Activated T-cell treated with anti-CD3 and anti-CD28 coated beads, Interleukin-2, amount 50 U/mL, for 1 hour (primary cell): Measurements from ENCODE around the gene APOH.

Source experiments
- DNase-seq: peaks from one replicate; pipeline ENCODE4 v3.0.0-alpha.2; 2020

APOH gene

GRCh38 chr17:66190738-66191592 is 38.2 kb downstream of the APOH start:
- no peak for DNase-seq

DNA sequence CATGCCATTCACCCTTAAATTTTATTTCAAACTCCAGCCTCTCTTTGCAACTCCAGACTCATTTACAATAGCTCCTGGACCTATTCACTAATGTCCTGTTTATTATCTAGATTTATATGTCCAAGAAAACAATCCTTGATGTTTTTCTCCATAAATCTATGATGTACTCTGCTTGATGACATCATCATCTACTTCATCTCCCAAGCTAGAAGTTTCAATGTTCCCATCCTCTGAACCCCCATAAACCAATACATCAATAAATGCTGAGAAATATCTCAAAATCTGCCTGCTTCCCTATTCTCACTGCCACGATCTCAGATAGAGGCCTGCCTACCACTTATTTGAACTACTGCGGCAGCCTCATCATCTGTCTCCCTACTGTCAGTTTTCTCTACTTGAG is 41.5 kb downstream of the APOH start:
- no peak for DNase-seq

GRCh38 chr17:66185862-66186261 is 43.4 kb downstream of the APOH start:
- DNase-seq: no peak

DNA sequence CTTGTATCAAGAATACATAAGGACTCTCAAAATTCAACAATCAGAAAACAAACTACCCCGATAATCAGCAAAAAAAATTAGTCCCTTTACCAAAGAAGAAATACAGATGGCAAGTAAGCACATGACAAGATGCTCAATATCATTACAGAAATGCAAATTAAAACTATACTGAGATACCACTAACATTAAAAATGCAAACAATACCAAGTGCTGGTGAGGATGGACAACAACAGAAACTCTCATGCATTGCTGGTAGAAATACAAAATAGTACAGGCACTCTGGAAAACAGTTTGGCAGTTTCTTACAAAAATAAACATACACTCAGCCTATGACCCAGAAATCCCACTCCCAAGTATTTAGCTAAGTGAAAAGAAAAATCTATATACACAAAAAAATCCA is 44.8 kb downstream of the APOH start:
- DNase-seq: no peak

GRCh38 chr17:66183529-66183928 is 45.7 kb downstream of the APOH start:
- DNase-seq: no peak

DNA sequence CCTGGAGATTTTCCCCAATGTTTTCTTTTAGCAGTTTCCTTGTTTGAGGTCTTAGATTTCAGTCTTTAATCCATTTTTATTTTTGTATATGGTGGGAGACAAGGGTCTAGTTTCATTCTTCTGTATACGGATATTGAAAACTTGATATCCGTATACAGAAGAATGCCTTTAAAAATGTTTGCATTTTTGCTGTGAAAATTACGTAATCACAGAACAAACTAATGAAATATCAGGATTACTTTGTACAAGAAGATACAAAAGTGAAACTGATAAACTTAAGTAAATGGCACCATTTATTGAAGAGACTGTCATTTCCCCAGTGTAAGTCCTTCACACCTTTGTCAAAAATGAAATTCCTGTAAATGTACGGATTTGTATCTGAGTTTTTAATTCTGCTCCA is 50.6 kb downstream of the APOH start:
- no peak for DNase-seq

DNA sequence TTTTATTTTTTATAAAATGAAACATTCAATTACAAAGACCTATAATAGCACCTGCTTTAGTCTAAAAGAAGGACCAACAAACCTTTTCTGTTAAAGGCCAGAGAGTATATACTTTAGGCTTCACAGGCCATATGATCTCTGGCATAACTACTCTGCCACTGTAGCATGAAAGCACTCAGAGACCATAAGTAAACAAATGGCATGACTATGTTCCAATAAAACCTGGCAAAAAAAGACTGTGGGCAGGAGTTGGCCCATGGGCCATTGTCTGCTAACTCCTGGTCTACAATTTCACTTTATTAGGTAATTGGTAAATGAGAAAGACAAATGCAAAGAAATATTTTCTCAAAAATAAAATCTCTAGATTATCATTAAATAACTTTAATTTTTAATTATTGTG is 52.2 kb downstream of the APOH start:
- no peak for DNase-seq

- DNase-seq: no peak
Observed at GRCh38 chr17:66175892-66176291, 53.3 kb downstream of the APOH start.

DNA sequence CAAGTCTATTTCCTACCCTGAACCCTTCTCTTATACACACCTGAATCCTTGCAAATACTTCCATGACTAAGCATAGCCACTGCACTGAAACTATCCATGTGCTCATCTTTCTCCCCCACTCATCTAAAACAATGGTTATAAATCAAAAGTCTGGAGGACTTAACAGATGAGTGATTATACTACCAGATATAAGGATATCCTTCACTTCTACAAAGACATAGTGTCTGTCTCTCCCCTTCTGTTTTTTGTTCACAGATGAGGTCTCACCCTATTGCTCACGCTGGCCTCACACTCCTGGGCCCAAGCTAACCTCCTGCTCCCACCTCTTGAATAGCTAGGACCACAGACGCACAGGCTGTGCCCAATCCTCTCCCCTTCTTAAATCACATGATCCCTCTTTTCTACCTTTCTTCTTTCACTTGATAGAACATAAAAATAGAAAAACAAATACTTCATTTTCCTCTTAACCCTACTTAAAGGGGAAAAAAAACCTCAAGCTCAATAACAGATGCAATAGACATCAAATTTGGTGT is 56.5 kb downstream of the APOH start:
- DNase-seq: no peak

- no peak for DNase-seq
Observed at GRCh38 chr17:66172144-66172543, 57.1 kb downstream of the APOH start.

DNA sequence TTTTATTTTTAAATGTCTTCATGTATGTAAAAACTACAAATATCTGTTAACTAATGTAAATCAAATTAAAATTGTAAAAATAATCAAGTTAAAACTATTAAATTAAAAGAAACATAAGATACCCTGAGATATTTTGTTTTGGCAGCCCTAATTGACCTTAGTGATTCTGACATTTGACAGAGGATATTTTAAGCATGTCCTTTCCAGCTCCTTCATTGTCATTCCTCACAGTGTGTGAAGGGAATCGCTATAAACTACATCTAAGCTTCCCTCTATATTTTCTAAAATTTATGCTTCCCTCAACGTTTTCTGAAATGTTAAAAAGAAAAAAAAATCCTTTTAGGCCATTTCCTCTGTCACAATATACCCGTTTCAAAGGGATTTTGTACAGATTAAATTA is 57.5 kb downstream of the APOH start:
- DNase-seq: no peak

- no peak for DNase-seq
Observed at GRCh38 chr17:66171172-66171571, 58.0 kb downstream of the APOH start.

GRCh38 chr17:66169839-66170238 is 59.4 kb downstream of the APOH start:
- DNase-seq: no peak

- no peak for DNase-seq
Observed at GRCh38 chr17:66167189-66167815, 61.9 kb downstream of the APOH start.

DNA sequence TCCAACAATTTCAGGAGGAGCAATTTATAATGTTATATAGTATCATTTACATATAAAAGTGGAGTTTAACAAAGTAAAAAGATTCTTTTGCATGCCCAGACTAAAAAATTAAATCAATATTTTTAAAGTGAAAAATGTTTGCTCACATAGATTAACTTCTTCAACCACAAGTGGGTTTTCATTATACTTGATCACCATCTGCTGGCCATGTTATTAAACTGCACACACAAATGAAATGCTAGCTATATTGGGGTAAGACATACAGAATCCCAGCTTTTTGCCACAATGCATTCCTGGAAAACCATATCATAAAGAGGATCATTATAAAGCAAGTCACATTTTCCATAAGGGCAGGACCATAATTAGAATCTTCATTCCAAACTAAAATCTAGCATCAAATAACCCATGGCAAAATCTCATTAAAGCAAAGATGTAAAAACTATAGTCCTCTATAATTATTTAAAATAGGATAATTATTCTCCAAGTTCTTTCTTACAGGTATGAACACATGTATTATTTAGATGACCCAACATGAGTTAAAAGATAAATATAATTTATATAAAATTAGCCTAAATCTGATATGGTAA is 63.6 kb downstream of the APOH start:
- no peak for DNase-seq
